HuH-7 (cell line): ENCODE results near the gene RYR3.

Experiments used
- DNase-seq: peaks from one replicate; pipeline ENCODE4 v3.0.0; 2011; ENCODE audit warnings: low spot score

Gene RYR3

GRCh38 chr15:33894193-33894592, 583.4 kb downstream of the RYR3 start:
- DNase-seq: no peak

GRCh38 chr15:33902043-33902442, 591.3 kb downstream of the RYR3 start:
- no peak for DNase-seq

- no peak for DNase-seq
Observed at GRCh38 chr15:33903661-33904060, 592.9 kb downstream of the RYR3 start.

DNA sequence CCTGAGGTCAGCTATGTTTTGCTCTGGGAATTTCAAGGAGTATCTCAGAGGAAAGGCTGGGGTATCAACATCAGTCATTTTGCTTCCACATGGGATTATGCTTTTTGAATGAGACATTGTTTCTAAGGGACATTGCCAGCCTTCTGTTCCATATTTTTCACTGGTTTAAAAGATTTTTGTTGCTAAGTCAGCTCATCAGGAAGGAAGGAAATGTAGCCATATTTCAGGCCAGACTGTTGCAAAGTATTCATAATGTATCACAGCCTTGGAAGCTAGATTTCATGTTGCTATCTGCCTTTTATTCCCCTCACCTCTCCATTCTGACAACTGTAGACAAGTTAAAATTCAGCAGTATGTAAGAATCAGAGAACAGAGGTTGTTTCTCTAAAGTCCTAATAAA, 596.6 kb downstream of the RYR3 start:
- no peak for DNase-seq

GRCh38 chr15:33908406-33908805, 597.6 kb downstream of the RYR3 start:
- no peak for DNase-seq

DNA sequence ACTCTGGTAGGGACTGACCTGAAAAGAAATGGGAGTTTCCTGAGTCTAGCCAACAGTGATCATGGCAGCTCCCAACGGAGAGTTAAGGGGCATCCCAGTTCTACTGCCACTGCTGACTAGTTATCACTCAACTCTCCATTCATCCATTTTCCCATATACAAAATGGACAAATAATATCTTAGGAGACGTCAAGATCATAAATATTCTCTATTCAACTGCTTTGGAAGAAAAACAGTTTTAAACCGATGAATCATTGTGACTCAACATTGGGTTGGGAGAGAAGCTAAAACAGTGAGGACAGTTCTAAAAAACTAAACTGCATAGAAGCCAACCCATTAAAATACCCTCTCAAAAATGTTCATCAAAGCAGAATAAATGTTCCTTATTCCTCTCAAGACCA, 600.0 kb downstream of the RYR3 start:
- no peak for DNase-seq

- DNase-seq: no peak
Observed at GRCh38 chr15:33912326-33912725, 601.6 kb downstream of the RYR3 start.

DNA sequence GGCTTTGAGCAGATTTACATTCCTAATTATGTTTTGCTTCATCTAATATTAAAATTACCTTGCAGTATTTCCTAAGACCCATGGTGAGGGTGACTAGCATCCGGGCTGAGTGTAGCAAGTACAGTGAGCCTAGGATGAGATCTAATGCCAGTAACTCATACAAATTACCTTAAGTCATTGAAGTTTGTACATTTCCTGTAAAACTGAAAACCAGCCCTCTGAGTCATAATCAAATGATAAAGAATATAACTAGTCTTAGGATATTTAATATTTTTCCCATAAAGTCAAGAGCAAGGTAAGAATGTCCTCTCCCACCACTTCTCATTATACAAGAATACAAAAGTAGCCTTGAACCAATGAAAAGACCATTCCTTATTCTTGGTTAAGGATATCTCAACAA, 602.7 kb downstream of the RYR3 start:
- no peak for DNase-seq
